Measurements from ENCODE around the gene RNPEPL1.

GRCh38 chr2:240524963-240525718 is 43.1 kb upstream of the RNPEPL1 start:
- TF ChIP-seq, protein P1, sequence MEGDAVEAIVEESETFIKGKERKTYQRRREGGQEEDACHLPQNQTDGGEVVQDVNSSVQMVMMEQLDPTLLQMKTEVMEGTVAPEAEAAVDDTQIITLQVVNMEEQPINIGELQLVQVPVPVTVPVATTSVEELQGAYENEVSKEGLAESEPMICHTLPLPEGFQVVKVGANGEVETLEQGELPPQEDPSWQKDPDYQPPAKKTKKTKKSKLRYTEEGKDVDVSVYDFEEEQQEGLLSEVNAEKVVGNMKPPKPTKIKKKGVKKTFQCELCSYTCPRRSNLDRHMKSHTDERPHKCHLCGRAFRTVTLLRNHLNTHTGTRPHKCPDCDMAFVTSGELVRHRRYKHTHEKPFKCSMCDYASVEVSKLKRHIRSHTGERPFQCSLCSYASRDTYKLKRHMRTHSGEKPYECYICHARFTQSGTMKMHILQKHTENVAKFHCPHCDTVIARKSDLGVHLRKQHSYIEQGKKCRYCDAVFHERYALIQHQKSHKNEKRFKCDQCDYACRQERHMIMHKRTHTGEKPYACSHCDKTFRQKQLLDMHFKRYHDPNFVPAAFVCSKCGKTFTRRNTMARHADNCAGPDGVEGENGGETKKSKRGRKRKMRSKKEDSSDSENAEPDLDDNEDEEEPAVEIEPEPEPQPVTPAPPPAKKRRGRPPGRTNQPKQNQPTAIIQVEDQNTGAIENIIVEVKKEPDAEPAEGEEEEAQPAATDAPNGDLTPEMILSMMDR (IDR thresholded peaks at IDR 0.05): no peak
- no peak for TF ChIP-seq POLR2A (IDR thresholded peaks at IDR 0.05)

All from testis (tissue), 2 donors.